Choroid plexus epithelial cell (primary cell): ENCODE data around the gene GALNT8.

ENCODE experiments used
- DNase-seq: peaks from one replicate; pipeline ENCODE4 v3.0.0-alpha.2; 2010; ENCODE audit warnings: low read depth
- H3K4me3 ChIP-seq: 2 replicates; pipeline ENCODE4 v1.5.1; 2011; ENCODE audit warnings: low read depth, mild to moderate bottlenecking, control low read depth, low read length, moderate library complexity
- CTCF ChIP-seq: conservative IDR thresholded peaks from 2 replicates; pipeline ENCODE4 v1.5.1; 2011; ENCODE audit warnings: low read depth, mild to moderate bottlenecking, control low read depth, inconsistent platforms, low read length, moderate library complexity

Gene GALNT8

GRCh38 chr12:4812624-4813327 lies 92.6 kb downstream of the GALNT8 start:
- DNase-seq, result no peak
- TF ChIP-seq CTCF, result no peak
- no peak overlapping the region for H3K4me3 ChIP-seq

- no peak for TF ChIP-seq CTCF
- H3K4me3 ChIP-seq, result no peak overlapping the region
- DNase-seq, result no peak
Measured at GRCh38 chr12:4813741-4814140, 93.5 kb downstream of the GALNT8 start.

GRCh38 chr12:4814485-4814884 lies 94.3 kb downstream of the GALNT8 start:
- TF ChIP-seq CTCF, result no peak
- DNase-seq, result no peak

GRCh38 chr12:4816744-4817525 lies 96.7 kb downstream of the GALNT8 start:
- no peak overlapping the region for H3K4me3 ChIP-seq
- no peak for DNase-seq
- no peak for TF ChIP-seq CTCF

More at GRCh38 chr12:4814485-4814884, 94.3 kb downstream of the GALNT8 start:
- no peak overlapping the region for H3K4me3 ChIP-seq

GRCh38 chr12:4817880-4818279 lies 97.7 kb downstream of the GALNT8 start:
- H3K4me3 ChIP-seq, result no peak overlapping the region
- no peak for DNase-seq
- no peak for TF ChIP-seq CTCF

GRCh38 chr12:4819654-4820053 lies 99.5 kb downstream of the GALNT8 start:
- no peak for DNase-seq
- no peak overlapping the region for H3K4me3 ChIP-seq
- no peak for TF ChIP-seq CTCF
